GM23338 (cell line): Measurements from ENCODE around the gene PPP2R5A.

Experiments
- EZH2 ChIP-seq: fragments of 200-600 bp; sonication (generic); IDR thresholded peaks from one replicate; pipeline ENCODE4 v1.8.0; 2017; ENCODE audit warnings: antibody characterized with exemption, mild to moderate bottlenecking, low read depth; ENCODE audit not compliant: unreplicated experiment
- EZH2phosphoT487 ChIP-seq: fragments of 200-600 bp; sonication (generic); IDR thresholded peaks from one replicate; pipeline ENCODE4 v1.8.1; 2018; ENCODE audit warnings: antibody characterized with exemption; ENCODE audit not compliant: unreplicated experiment
- POLR2AphosphoS5 ChIP-seq: IDR thresholded peaks from 2 replicates; pipeline ENCODE4 v1.6.1; 2016; ENCODE audit warnings: antibody characterized with exemption, low read depth
- TF ChIP-seq, protein P1 (sequence below), 2 experiments: fragments of 200-600 bp in 1 of 2; sonication (generic) in 1 of 2; conservative IDR thresholded peaks; 2 replicates each; pipeline versions ENCODE4 v1.5.1 to v1.6.1; 2016 to 2017; ENCODE audit warnings: antibody characterized with exemption in 2 of 2, low read depth in 2 of 2, mild to moderate bottlenecking in 2 of 2, moderate library complexity in 1 of 2
- TF ChIP-seq, protein P2 (sequence below): IDR thresholded peaks from one replicate; pipeline ENCODE4 v1.6.1; 2018; ENCODE audit warnings: antibody characterized with exemption; ENCODE audit not compliant: unreplicated experiment

DNA sequence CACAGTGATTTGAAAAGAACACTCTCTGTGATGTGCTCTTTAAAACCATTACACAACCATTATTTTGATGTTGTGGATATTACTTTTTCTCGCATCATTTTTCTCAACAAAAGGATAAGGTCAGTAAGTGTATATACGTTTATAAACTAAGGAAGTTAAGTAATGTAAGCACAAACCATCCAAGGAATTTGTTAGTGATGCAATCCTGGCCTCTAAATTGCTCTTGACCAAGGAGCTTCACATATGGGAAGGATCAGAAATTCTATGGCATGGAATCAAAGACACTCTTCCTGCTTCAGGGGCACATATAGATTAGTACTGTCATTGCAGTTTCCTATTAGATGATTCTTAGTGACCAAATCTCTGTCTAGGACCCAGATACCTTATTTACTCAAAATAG lies 3.6 kb upstream of the PPP2R5A start:
- TF ChIP-seq EZH2 (no peak), POLR2AphosphoS5 (no peak), EZH2phosphoT487 (no peak)
- TF ChIP-seq, protein P1, sequence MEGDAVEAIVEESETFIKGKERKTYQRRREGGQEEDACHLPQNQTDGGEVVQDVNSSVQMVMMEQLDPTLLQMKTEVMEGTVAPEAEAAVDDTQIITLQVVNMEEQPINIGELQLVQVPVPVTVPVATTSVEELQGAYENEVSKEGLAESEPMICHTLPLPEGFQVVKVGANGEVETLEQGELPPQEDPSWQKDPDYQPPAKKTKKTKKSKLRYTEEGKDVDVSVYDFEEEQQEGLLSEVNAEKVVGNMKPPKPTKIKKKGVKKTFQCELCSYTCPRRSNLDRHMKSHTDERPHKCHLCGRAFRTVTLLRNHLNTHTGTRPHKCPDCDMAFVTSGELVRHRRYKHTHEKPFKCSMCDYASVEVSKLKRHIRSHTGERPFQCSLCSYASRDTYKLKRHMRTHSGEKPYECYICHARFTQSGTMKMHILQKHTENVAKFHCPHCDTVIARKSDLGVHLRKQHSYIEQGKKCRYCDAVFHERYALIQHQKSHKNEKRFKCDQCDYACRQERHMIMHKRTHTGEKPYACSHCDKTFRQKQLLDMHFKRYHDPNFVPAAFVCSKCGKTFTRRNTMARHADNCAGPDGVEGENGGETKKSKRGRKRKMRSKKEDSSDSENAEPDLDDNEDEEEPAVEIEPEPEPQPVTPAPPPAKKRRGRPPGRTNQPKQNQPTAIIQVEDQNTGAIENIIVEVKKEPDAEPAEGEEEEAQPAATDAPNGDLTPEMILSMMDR (conservative IDR thresholded peaks at IDR 0.05; ENCODE audit: low read depth in 2 of 2), result no peak
- TF ChIP-seq, protein P2, sequence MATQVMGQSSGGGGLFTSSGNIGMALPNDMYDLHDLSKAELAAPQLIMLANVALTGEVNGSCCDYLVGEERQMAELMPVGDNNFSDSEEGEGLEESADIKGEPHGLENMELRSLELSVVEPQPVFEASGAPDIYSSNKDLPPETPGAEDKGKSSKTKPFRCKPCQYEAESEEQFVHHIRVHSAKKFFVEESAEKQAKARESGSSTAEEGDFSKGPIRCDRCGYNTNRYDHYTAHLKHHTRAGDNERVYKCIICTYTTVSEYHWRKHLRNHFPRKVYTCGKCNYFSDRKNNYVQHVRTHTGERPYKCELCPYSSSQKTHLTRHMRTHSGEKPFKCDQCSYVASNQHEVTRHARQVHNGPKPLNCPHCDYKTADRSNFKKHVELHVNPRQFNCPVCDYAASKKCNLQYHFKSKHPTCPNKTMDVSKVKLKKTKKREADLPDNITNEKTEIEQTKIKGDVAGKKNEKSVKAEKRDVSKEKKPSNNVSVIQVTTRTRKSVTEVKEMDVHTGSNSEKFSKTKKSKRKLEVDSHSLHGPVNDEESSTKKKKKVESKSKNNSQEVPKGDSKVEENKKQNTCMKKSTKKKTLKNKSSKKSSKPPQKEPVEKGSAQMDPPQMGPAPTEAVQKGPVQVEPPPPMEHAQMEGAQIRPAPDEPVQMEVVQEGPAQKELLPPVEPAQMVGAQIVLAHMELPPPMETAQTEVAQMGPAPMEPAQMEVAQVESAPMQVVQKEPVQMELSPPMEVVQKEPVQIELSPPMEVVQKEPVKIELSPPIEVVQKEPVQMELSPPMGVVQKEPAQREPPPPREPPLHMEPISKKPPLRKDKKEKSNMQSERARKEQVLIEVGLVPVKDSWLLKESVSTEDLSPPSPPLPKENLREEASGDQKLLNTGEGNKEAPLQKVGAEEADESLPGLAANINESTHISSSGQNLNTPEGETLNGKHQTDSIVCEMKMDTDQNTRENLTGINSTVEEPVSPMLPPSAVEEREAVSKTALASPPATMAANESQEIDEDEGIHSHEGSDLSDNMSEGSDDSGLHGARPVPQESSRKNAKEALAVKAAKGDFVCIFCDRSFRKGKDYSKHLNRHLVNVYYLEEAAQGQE, result no peak
